Caco-2 (cell line): ENCODE results near the gene SLC12A7. TPM values are rescaled to one million over a fixed set of nuclear protein-coding genes. Genes with fewer than 3 reads are reported as not detected.

Experiments
- BruUV-seq: library from RNA; stranded (reverse); fragments of 400-500 nt; replicated peaks from 2 replicates; lab custom pipeline; 2021; lab: Mats Ljungman, UMichigan
- CTCF ChIA-PET: fragments of 300-600 bp; sonication (Branson Sonifier 250); formaldehyde crosslinking; loops from one replicate; lab custom pipeline; 2022; ENCODE audit warnings: antibody characterized with exemption; lab: Charles Lee
- POLR2A ChIA-PET: fragments of 300-600 bp; sonication (Branson Sonifier 250); formaldehyde crosslinking; loops from one replicate; lab custom pipeline; 2022; ENCODE audit warnings: antibody characterized with exemption; lab: Charles Lee
- DNase-seq, 2 experiments: peaks; one replicate each; pipeline versions ENCODE4 v3.0.0 to v3.0.0-alpha.2; 2020 to 2022
- H3K27me3 ChIP-seq: replicated peaks from 2 replicates; pipeline ENCODE4 v1.6.0; 2011; ENCODE audit warnings: low read length; ENCODE audit not compliant: control insufficient read depth, insufficient read depth
- H3K36me3 ChIP-seq: 2 replicates; pipeline ENCODE4 v1.5.1; 2011; ENCODE audit warnings: low read length; ENCODE audit not compliant: control insufficient read depth, insufficient read depth
- H3K4me1 ChIP-seq: fragments of 250-450 bp; sonication (Bioruptor Pico); 2 replicates; pipeline ENCODE4 v1.5.1; 2020; ENCODE audit warnings: mild to moderate bottlenecking
- H3K4me3 ChIP-seq: 2 replicates; pipeline ENCODE4 v1.5.1; 2011; ENCODE audit warnings: low read depth, mild to moderate bottlenecking, control low read depth, low read length
- H3K9me3 ChIP-seq: fragments of 250-450 bp; sonication (Bioruptor Pico); 2 replicates; pipeline ENCODE4 v1.5.1; 2020; ENCODE audit warnings: mild to moderate bottlenecking, moderate library complexity
- H3K27ac Mint-ChIP-seq: one replicate; pipeline ENCODE4 v1.8.0; 2022; ENCODE audit warnings: mixed read lengths; ENCODE audit not compliant: unreplicated experiment
- H3K27me3 Mint-ChIP-seq: one replicate; pipeline ENCODE4 v1.8.0; 2022; ENCODE audit warnings: mixed read lengths; ENCODE audit not compliant: insufficient read depth, unreplicated experiment
- H3K36me3 Mint-ChIP-seq: one replicate; pipeline ENCODE4 v1.8.0; 2022; ENCODE audit warnings: mild to moderate bottlenecking, mixed read lengths; ENCODE audit not compliant: insufficient read depth, unreplicated experiment
- H3K4me1 Mint-ChIP-seq: one replicate; pipeline ENCODE4 v1.8.0; 2022; ENCODE audit warnings: low read depth, mixed read lengths; ENCODE audit not compliant: unreplicated experiment
- H3K4me3 Mint-ChIP-seq: one replicate; pipeline ENCODE4 v1.8.0; 2022; ENCODE audit warnings: mild to moderate bottlenecking, moderate library complexity, mixed read lengths; ENCODE audit not compliant: unreplicated experiment
- H3K9me3 Mint-ChIP-seq: one replicate; pipeline ENCODE4 v1.8.0; 2022; ENCODE audit warnings: mixed read lengths; ENCODE audit not compliant: unreplicated experiment
- CTCF ChIP-seq, 2 experiments: fragments of 200-600 bp in 1 of 2; IDR thresholded peaks; 1 replicate in 1 of 2; 2 replicates in 1 of 2; pipeline versions ENCODE4 v1.5.1 to v1.8.0; 2011 to 2022; ENCODE audit warnings: antibody characterized with exemption in 1 of 2, control low read depth in 1 of 2, inconsistent platforms in 1 of 2, low read depth in 1 of 2, low read length in 1 of 2, mild to moderate bottlenecking in 1 of 2, moderate library complexity in 1 of 2; ENCODE audit not compliant: insufficient read depth in 1 of 2, severe bottlenecking in 1 of 2, unreplicated experiment in 1 of 2
- intact Hi-C: fragments of 100-400 bp; cut with micrococcal nuclease; formaldehyde crosslinking; loops from one replicate; pipeline ENCODE4 v1.10.0; 2022; ENCODE audit not compliant: unreplicated experiment
- total RNA-seq: library from RNA; stranded (reverse); gene quantifications from 2 replicates; pipeline ENCODE4 v1.2.3, GENCODE V29; 2022

SLC12A7 gene
- total RNA-seq, 1 experiment from 2014 or later: 41.7 TPM

GRCh38 chr5:1077491-1078020 is 34.3 kb downstream of the SLC12A7 start:
- Histone ChIP-seq H3K4me3 (no peak overlapping the region), H3K36me3 (no peaks in the 10 kb centered on the region; the same call in 1 of the 2 replicates), H3K4me1 (no peaks in the 10 kb centered on the region), H3K9me3 (no peaks in the 10 kb centered on the region), H3K27me3 (no peaks in the 10 kb centered on the region)
- TF ChIP-seq CTCF (IDR thresholded peaks at IDR 0.05; ENCODE audit: insufficient read depth in 1 of 2, low read depth in 1 of 2, low read length in 1 of 2, severe bottlenecking in 1 of 2, unreplicated experiment in 1 of 2): no peak
- no TSS peak for BruUV-seq
- Mint-ChIP-seq H3K27me3 (no peaks in the 10 kb centered on the region), H3K9me3 (no peaks in the 10 kb centered on the region), H3K27ac (no peak overlapping the region), H3K36me3 (peaks cover 6% of the 10 kb centered on the region), H3K4me3 (no peak overlapping the region), H3K4me1 (no peaks in the 10 kb centered on the region)
- ChIA-PET CTCF (no interaction called here), POLR2A (no interaction called here)
- intact Hi-C loops: no loop called here
- DNase-seq: no peak

- H3K27me3 Mint-ChIP-seq: no peaks in the 10 kb centered on the region
- Histone ChIP-seq H3K27me3 (no peaks in the 10 kb centered on the region), H3K36me3 (no peaks in the 10 kb centered on the region; the same call in 1 of the 2 replicates), H3K4me1 (no peaks in the 10 kb centered on the region), H3K4me3 (no peak overlapping the region), H3K9me3 (no peaks in the 10 kb centered on the region)
- DNase-seq: no peak
- TF ChIP-seq CTCF (IDR thresholded peaks at IDR 0.05; ENCODE audit: insufficient read depth in 1 of 2, low read depth in 1 of 2, low read length in 1 of 2, severe bottlenecking in 1 of 2, unreplicated experiment in 1 of 2): no peak
- POLR2A ChIA-PET: interaction anchor here (0.6 kb wide), 1 partner anchor 10 kb away, joined by 3 read pairs; no protein-coding TSS in a partner anchor
- no peak overlapping the region for H3K4me3 Mint-ChIP-seq
- H3K27ac Mint-ChIP-seq: no peak overlapping the region
- CTCF ChIA-PET: no interaction called here
- BruUV-seq: no TSS peak
- H3K36me3 Mint-ChIP-seq: peaks cover 6% of the 10 kb centered on the region
- intact Hi-C loops: no loop called here
- no peaks in the 10 kb centered on the region for H3K4me1 Mint-ChIP-seq
- no peaks in the 10 kb centered on the region for H3K9me3 Mint-ChIP-seq
These were observed 34.8 kb downstream of the SLC12A7 start for GRCh38 chr5:1077026-1077425.

- H3K4me3 Mint-ChIP-seq: no peak overlapping the region
- no peaks in the 10 kb centered on the region; the same call in 1 of the 2 replicates for H3K36me3 ChIP-seq
These were observed 35.5 kb downstream of the SLC12A7 start for GRCh38 chr5:1076406-1076805.

More at GRCh38 chr5:1076406-1076805, 35.5 kb downstream of the SLC12A7 start:
- intact Hi-C loops: no loop called here
- CTCF ChIA-PET: no interaction called here
- no peak for DNase-seq
- H3K9me3 Mint-ChIP-seq: no peaks in the 10 kb centered on the region
- Histone ChIP-seq H3K9me3 (no peaks in the 10 kb centered on the region), H3K4me1 (no peaks in the 10 kb centered on the region), H3K4me3 (no peak overlapping the region), H3K27me3 (no peaks in the 10 kb centered on the region)
- no peak for TF ChIP-seq CTCF (IDR thresholded peaks at IDR 0.05; ENCODE audit: insufficient read depth in 1 of 2, low read depth in 1 of 2, low read length in 1 of 2, severe bottlenecking in 1 of 2, unreplicated experiment in 1 of 2)
- no TSS peak for BruUV-seq
- no peak overlapping the region for H3K27ac Mint-ChIP-seq
- peaks cover 6% of the 10 kb centered on the region for H3K36me3 Mint-ChIP-seq
- POLR2A ChIA-PET: interaction anchor here (0.6 kb wide), 1 partner anchor 9 kb away, joined by 3 read pairs; no protein-coding TSS in a partner anchor
- H3K4me1 Mint-ChIP-seq: no peaks in the 10 kb centered on the region
- no peaks in the 10 kb centered on the region for H3K27me3 Mint-ChIP-seq
